Activated naive CD4-positive, alpha-beta T cell (primary cell): ENCODE measurements around the gene DLG4.

Experiments
- DNase-seq, 4 experiments: peaks; one replicate each; lab custom pipeline; 2025; lab: John Stamatoyannopoulos, UW

Gene DLG4

DNA sequence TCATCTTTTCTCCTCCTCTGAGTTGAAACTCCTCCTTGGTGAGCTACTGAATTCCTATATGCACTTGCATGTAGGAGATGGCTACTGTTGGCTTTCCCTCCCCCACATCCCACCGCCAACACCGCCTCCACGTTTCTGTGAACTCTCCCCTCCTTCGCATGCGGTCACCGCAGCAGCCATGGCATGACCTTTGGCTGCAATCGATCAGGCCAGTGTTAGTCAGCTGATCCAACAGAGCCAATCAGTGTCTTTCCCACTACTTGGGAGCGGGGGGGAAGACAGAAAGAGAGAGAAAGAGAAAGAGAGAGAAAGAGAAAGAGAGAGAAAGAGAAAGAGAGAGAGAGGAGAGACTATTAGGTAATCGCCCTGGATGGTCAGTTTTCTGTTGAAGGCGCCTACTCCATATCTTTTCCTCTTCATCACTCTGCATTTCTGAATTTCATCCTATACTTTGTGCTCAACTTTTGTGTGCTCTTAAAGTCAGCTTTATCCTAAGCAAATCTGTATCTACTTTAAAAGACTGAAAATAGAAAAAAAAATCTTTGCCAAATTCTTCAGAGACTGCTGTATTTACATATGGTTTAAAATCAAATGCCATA is 63.2 kb downstream of the DLG4 start:
- DNase-seq = no peak

DNA sequence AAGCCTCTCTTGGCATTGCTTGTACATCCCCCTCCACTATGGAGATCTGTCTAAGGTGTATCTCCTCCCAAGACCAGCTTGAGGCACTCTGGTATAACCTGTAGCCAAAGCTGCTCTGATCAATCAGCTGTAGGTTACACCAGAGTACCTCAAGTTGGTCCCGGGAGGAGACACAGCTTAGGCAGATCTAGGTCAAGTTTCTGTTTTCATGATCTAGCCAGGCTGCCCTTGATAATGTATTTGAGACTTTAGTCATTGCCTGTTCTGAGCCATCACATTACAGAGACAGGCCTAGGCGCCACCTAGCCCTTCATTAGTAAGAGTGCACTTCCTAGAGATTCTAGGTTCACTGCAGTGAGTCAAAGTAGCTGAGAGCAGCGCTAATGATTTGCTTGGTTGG is 71.9 kb downstream of the DLG4 start:
- DNase-seq = no peak

DNA sequence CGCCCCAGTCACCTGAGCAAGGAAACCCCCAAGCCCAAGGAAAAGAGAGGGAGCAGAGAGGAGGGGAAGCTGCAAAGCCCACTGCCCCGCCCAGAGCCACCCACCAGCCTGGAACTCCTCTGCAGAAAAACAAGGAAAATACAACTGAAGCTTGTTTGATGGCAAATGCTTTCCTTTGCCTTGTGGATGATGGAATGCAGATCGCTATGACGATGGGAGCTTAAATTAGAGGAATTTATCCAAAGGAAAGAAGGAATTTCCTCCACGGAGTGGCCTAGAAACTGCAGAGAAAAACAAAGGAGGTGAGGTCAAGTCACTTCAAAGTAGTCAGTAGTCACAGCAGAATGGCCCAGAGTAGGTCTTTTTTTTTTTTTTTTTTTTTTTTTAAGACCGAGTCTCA is 73.5 kb downstream of the DLG4 start:
- DNase-seq = no peak

DNA sequence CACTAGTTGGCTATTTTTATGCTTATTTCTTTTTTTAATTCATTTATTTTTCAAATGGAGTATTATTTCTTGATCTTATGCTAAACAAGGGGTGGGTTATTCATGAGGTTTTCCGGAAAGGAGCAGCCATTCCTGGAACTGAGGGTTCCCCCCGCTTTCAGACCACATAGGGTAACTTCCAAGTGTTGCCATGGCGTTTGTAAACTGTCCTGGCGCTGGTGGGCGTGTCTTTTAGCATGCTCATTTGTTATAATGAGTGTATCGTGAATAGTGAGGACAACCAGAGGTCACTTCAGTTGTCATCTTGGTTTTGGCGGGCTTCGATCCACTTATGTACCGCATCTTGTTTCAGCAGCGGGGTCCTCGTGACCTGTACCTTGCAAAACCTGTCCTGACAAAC is 75.4 kb downstream of the DLG4 start:
- DNase-seq = no peak

DNA sequence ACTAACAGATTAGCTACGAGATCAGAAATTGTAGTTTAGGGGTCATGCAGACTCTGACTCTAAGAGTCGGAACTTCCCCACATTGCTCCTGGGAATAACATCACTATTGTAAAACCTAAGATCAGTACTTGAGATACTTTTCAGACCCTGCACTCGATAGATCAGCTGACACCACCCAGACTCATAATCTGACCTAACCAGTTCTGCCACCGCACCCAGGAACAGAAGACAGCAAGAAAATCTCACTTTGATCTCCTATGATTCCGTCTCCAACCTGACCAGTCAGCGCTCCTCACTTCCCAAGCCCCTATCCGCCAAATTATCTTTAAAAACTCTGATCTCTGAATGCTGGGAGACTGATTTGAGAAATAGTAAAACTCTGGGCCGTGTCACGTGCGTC is 77.8 kb downstream of the DLG4 start:
- DNase-seq = no peak

DNA sequence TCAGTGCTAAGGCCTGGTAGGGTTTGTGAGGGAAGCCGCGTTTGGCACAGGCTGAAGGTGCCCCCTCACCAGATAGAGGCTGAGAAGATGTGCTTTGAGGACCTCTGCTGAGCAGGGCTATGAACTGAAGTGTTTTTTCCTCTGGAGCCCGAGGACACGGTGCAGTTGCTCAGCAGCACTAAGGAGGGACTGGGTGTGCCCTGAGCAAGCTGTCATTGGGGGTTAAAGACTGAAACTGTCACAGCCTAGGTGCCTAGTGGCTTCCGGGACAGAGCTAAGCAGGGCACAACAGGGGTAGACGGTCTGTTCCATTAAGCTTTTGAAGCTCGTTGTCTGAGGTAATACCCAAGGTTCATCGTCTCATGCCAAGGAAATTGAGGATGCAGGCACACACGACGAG is 80.2 kb downstream of the DLG4 start:
- DNase-seq = no peak

DNA sequence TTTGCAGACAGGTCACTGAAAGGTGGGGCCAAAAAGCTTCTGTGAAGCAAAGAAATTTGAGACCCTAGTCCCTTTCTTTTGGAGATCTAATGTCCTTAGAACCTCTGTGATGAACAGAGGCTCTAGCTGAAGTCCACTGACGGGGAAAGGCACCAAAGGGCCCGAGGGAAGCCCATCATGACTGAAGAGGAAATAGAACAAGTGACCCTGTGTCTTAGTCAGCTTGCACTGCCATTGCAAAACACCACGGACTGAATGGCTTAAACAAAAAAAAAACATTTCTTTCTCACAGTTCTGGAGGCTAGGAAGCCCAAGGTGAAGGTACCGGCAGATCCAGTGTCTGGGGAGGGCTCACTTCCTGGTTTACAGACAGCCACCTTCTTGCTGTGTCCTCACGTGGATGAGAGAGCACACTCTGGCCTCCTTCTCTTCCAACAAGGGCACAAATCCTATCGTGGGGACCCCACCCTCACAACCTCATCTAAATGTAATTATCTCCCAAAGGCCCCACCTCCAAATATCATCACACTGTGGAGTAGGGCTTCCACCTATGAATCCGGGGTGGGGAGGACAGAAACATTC is 80.7 kb downstream of the DLG4 start:
- no peak for DNase-seq

DNA sequence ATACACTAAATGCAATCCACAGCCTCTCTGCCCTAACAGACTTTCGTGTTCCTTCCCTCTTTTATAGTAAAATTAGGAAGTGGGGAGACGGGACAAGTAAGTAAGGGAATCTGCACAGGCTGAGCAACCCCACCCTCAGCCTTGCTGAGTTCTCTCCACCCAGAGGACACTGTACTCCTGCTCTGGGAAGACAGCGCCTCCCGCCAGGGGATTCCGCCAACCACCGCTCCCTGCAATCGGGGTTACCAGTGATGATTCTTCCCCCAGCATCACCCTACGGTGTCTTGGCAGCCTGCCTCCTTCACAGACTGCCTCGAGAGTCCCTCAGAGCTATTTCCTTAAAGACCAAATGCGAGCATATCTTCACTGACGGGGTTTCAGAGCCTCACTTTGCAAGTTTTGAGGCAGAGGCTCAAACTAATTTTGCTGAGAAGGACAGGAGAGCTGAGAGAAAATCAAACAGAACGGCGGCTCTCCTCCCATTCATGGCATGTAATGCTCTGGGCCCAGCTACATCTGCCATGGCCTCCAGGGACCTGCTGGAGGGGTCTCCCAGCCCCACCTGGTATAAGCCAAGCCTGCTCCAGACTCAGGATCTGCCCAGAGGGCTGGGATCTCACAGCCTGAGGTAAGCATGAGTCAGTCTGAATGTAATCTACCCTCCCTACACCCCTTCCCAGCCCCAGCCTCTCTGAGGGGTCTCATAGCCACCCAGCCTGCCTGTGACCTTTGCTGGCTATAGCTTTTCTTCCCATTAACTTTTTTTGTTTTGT is 82.3 kb downstream of the DLG4 start:
- no peak for DNase-seq
